Measurements from ENCODE around the gene APOL4. TPM values are rescaled to one million over a fixed set of nuclear protein-coding genes. Genes with fewer than 3 reads are reported as not detected.

APOL4 gene
- total RNA-seq, 1 experiment from 2014 or later = 1.6 TPM

DNA sequence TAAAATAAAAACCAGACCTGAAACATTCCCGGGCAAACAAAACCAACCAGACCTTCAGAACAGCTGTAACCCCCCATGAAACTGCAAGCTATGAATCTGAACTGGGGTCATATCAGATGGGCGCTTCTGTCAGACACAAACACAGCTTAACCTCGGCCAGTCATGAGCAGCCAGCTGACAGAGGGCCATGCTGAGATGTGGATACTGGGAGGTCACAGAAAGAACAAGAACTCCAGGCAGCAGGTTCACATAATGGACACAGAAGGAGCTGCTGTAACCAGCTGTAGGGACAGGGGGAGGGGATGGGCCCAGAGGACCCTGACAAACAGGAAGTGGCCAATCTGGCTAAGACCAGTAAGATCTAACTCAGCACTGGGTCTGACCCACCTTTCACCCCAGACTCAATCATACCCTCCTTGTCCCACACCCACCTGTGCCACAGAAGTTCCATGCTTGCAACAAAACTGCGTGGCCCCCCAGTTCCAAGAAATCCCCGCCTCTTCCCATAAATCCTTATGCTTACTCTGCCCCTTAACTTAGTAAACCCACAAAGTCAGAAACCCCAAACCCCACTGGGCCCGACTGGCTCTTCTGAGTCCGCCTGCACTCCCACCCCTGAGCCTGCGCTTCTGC, 4.0 kb downstream of the APOL4 start:
- H3K27ac ChIP-seq (ENCODE audit: low read depth, low read length, poor library complexity, severe bottlenecking) = peak overlapping the region; percentile 62

DNA sequence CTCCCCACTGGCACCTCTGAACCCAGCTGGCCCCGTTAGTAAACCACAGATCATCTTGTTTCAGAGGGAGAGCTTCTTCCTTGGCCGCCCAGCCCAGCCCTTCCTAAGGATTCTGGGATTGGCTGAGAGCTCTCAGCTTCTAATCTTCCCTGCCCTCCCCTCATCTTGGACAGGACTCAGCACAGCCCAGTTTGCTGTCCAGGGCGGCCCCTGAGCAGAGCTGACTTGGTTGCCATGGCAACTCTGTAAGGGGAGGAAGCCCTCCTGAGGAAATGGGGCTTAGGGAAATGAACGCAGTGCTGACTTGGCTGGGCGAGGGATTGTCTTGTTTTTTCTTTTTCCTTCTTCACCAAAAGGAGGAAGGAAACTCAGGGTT, 4.6 kb downstream of the APOL4 start:
- TF ChIP-seq EZH2 (IDR thresholded peaks at IDR 0.05; ENCODE audit: borderline replicate concordance, low read depth, low read length, poor library complexity, severe bottlenecking) = no peak
- TF ChIP-seq, protein P1, sequence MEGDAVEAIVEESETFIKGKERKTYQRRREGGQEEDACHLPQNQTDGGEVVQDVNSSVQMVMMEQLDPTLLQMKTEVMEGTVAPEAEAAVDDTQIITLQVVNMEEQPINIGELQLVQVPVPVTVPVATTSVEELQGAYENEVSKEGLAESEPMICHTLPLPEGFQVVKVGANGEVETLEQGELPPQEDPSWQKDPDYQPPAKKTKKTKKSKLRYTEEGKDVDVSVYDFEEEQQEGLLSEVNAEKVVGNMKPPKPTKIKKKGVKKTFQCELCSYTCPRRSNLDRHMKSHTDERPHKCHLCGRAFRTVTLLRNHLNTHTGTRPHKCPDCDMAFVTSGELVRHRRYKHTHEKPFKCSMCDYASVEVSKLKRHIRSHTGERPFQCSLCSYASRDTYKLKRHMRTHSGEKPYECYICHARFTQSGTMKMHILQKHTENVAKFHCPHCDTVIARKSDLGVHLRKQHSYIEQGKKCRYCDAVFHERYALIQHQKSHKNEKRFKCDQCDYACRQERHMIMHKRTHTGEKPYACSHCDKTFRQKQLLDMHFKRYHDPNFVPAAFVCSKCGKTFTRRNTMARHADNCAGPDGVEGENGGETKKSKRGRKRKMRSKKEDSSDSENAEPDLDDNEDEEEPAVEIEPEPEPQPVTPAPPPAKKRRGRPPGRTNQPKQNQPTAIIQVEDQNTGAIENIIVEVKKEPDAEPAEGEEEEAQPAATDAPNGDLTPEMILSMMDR (conservative IDR thresholded peaks at IDR 0.05; ENCODE audit: low read depth, low read length) = no peak
- Histone ChIP-seq H3K9me3 (ENCODE audit: low read depth, low read length, poor library complexity, severe bottlenecking) (no peaks in the 10 kb centered on the region), H3K27ac (ENCODE audit: low read depth, low read length, poor library complexity, severe bottlenecking) (peak overlapping the region; percentile 62), H3K4me3 (ENCODE audit: low read depth, low read length, poor library complexity, severe bottlenecking) (no peak overlapping the region), H3K4me1 (ENCODE audit: insufficient read depth, low read length, poor library complexity, severe bottlenecking) (peaks cover 39% of the 10 kb centered on the region), H3K36me3 (ENCODE audit: insufficient read depth, low read length, poor library complexity, severe bottlenecking) (no peaks in the 10 kb centered on the region), H3K27me3 (replicated peaks; ENCODE audit: insufficient read depth, low read depth, low read length, poor library complexity) (no peaks in the 10 kb centered on the region)
- BruUV-seq (replicated peaks) = no TSS peak
- intact Hi-C loops (cut with micrococcal nuclease; ENCODE audit: unreplicated experiment) = loop anchor here (5.0 kb wide), 1 partner anchor 80 kb away; no protein-coding TSS in a partner anchor
- peak; percentile 92 for DNase-seq (ENCODE audit: low spot score)
- CTCF ChIA-PET = interaction anchor here (0.7 kb wide), 1 partner anchor 64 kb away, joined by 3 read pairs; no protein-coding TSS in a partner anchor
- POLR2A ChIA-PET (ENCODE audit: low non-redundant PET) = no interaction called here

More for the DNA sequence above, 4.0 kb downstream of the APOL4 start:
- Histone ChIP-seq H3K4me3 (ENCODE audit: low read depth, low read length, poor library complexity, severe bottlenecking) (no peak overlapping the region), H3K9me3 (ENCODE audit: low read depth, low read length, poor library complexity, severe bottlenecking) (no peaks in the 10 kb centered on the region), H3K27me3 (replicated peaks; ENCODE audit: insufficient read depth, low read depth, low read length, poor library complexity) (no peaks in the 10 kb centered on the region), H3K4me1 (ENCODE audit: insufficient read depth, low read length, poor library complexity, severe bottlenecking) (peaks cover 41% of the 10 kb centered on the region), H3K36me3 (ENCODE audit: insufficient read depth, low read length, poor library complexity, severe bottlenecking) (no peaks in the 10 kb centered on the region)
- intact Hi-C loops (cut with micrococcal nuclease; ENCODE audit: unreplicated experiment) = loop anchor here (5.0 kb wide), 1 partner anchor 80 kb away; no protein-coding TSS in a partner anchor
- no TSS peak for BruUV-seq (replicated peaks)
- ChIA-PET CTCF (interaction anchor here (0.7 kb wide), 1 partner anchor 64 kb away, joined by 3 read pairs; no protein-coding TSS in a partner anchor), POLR2A (ENCODE audit: low non-redundant PET) (no interaction called here)
- TF ChIP-seq, protein P1 (conservative IDR thresholded peaks at IDR 0.05; ENCODE audit: low read depth, low read length) = no peak
- no peak for TF ChIP-seq EZH2 (IDR thresholded peaks at IDR 0.05; ENCODE audit: borderline replicate concordance, low read depth, low read length, poor library complexity, severe bottlenecking)
- DNase-seq (ENCODE audit: low spot score) = no peak

DNA sequence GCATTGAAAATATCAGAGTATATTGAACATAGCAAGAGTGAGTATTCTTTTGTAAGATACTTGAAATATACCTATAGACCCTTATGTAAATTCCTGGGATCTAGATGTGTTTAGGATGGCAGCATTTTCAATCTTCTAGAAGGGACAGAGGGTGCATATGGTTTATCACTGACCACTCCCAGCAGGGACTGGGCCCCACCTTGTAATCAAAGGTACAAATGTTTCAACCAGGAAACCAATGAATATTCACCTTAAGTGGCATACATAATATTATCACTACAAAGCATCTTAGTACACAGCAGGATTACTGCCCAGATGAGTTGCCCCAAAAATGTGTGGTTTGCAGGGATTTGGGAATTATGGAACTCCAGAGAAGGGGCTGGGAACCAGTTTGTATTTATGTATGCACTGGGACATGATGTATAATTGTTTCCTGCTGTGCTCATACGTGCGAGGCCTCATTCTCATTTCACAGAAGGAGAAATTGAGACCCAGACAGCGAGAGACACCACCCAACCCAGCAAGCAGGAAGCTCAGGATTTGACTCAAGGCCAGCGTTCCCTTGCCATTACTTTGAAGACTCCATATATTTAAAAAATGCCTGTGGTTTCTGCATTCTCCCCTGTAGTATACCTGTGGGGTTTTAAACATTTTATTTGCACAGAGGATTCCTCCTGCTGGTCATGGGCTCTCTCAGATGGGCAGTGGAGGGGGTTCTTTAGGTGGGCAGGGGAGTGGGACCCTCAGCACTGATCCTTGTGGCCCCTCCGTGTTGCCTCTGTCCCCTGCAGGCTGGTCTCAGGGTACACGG, 5.2 kb downstream of the APOL4 start:
- no peak overlapping the region for H3K4me3 ChIP-seq (ENCODE audit: low read depth, low read length, poor library complexity, severe bottlenecking)
- H3K4me1 ChIP-seq (ENCODE audit: insufficient read depth, low read length, poor library complexity, severe bottlenecking) = peaks cover 33% of the 10 kb centered on the region
- H3K27me3 ChIP-seq (replicated peaks; ENCODE audit: insufficient read depth, low read depth, low read length, poor library complexity) = no peaks in the 10 kb centered on the region
- no TSS peak for BruUV-seq (replicated peaks)
- H3K9me3 ChIP-seq (ENCODE audit: low read depth, low read length, poor library complexity, severe bottlenecking) = no peaks in the 10 kb centered on the region
- TF ChIP-seq, protein P1 (conservative IDR thresholded peaks at IDR 0.05; ENCODE audit: low read depth, low read length) = no peak
- TF ChIP-seq EZH2 (IDR thresholded peaks at IDR 0.05; ENCODE audit: borderline replicate concordance, low read depth, low read length, poor library complexity, severe bottlenecking) = no peak
- intact Hi-C loops (cut with micrococcal nuclease; ENCODE audit: unreplicated experiment) = loop anchor here (5.0 kb wide), 1 partner anchor 81 kb away; no protein-coding TSS in a partner anchor
- CTCF ChIA-PET = no interaction called here
- H3K36me3 ChIP-seq (ENCODE audit: insufficient read depth, low read length, poor library complexity, severe bottlenecking) = no peaks in the 10 kb centered on the region
- no peak for DNase-seq (ENCODE audit: low spot score)
- peak overlapping the region; percentile 62 for H3K27ac ChIP-seq (ENCODE audit: low read depth, low read length, poor library complexity, severe bottlenecking)
- POLR2A ChIA-PET (ENCODE audit: low non-redundant PET) = no interaction called here
